Smooth muscle cell (in vitro differentiated cells): ENCODE measurements around the gene MMP14. TPM values are rescaled to one million over a fixed set of nuclear protein-coding genes. Genes with fewer than 3 reads are reported as not detected.

ENCODE experiments used
- DNase-seq: peaks from one replicate; lab custom pipeline; 2025; ENCODE audit not compliant: unreplicated experiment; lab: John Stamatoyannopoulos, UW
- H2AFZ ChIP-seq: fragments of 200-600 bp; sonication (generic); 2 replicates; pipeline ENCODE4 v1.6.0; 2016; ENCODE audit warnings: antibody characterized with exemption, low read depth, mild to moderate bottlenecking
- H3F3A ChIP-seq: fragments of 200-600 bp; sonication (generic); 2 replicates; pipeline ENCODE4 v1.6.0; 2017; ENCODE audit warnings: antibody characterized with exemption, low read depth
- H3K27ac ChIP-seq: fragments of 200-600 bp; sonication (generic); 2 replicates; pipeline ENCODE4 v1.5.1; 2016; ENCODE audit warnings: low read depth, mild to moderate bottlenecking
- H3K27me3 ChIP-seq: fragments of 200-600 bp; sonication (generic); 2 replicates; pipeline ENCODE4 v1.6.1; 2016; ENCODE audit warnings: low read depth, mild to moderate bottlenecking
- H3K36me3 ChIP-seq: fragments of 200-600 bp; sonication (generic); 2 replicates; pipeline ENCODE4 v1.5.1; 2016; ENCODE audit warnings: low read depth
- H3K4me1 ChIP-seq: fragments of 200-600 bp; sonication (generic); 2 replicates; pipeline ENCODE4 v1.5.1; 2016; ENCODE audit warnings: low read depth
- H3K4me2 ChIP-seq: fragments of 200-600 bp; sonication (generic); 2 replicates; pipeline ENCODE4 v1.6.0; 2016; ENCODE audit warnings: mild to moderate bottlenecking
- H3K4me3 ChIP-seq: fragments of 200-600 bp; sonication (generic); 2 replicates; pipeline ENCODE4 v1.5.1; 2016; ENCODE audit warnings: mild to moderate bottlenecking
- H3K79me2 ChIP-seq: fragments of 200-600 bp; sonication (generic); 2 replicates; pipeline ENCODE4 v1.6.0; 2016; ENCODE audit warnings: low read depth, mild to moderate bottlenecking
- H3K9ac ChIP-seq: fragments of 200-600 bp; sonication (generic); 2 replicates; pipeline ENCODE4 v1.6.0; 2016; ENCODE audit warnings: low read depth
- H3K9me3 ChIP-seq: fragments of 200-600 bp; sonication (generic); replicated peaks from 2 replicates; pipeline ENCODE4 v1.5.1; 2016; ENCODE audit warnings: low read depth
- H4K20me1 ChIP-seq: fragments of 200-600 bp; sonication (generic); 2 replicates; pipeline ENCODE4 v1.6.0; 2016; ENCODE audit warnings: low read depth
- CTCF ChIP-seq: fragments of 200-600 bp; sonication (generic); IDR thresholded peaks from 2 replicates; pipeline ENCODE4 v1.5.1; 2017; ENCODE audit warnings: borderline replicate concordance, mild to moderate bottlenecking, antibody characterized with exemption; ENCODE audit not compliant: insufficient read depth, poor library complexity, severe bottlenecking
- WGBS: methylation state at CpG from one replicate; pipeline ENCODE4 v1.1.7; 2016; ENCODE audit warnings: low lambda C conversion rate; 5-methylcytosine and 5-hydroxymethylcytosine counted together
- polyA plus RNA-seq: library from polyadenylated mRNA; unstranded; fragments of >200 nt; fragmentation: Nextera tagmentation; extraction: Ambion mirVana; gene quantifications from 2 replicates; pipeline ENCODE4 v1.2.1, GENCODE V29; 2016
- total RNA-seq: library from RNA; depleted of rRNA; stranded (reverse); fragments of >200 nt; gene quantifications from 2 replicates; pipeline ENCODE4 v1.2.3, GENCODE V29; 2014

The MMP14 gene
- total and polyA plus RNA-seq, 2 experiments from 2014 or later, result 58.1 to 444 TPM

- no peaks in the 10 kb centered on the region for H3K79me2 ChIP-seq
- 92% methylated on average over 11 of the region's 11 CpGs for WGBS
- H3F3A ChIP-seq, result peaks cover 10% of the 10 kb centered on the region
- no peak overlapping the region for H3K9ac ChIP-seq
- H3K4me2 ChIP-seq, result no peak overlapping the region
- H3K27ac ChIP-seq, result no peak overlapping the region
- H3K27me3 ChIP-seq, result no peaks in the 10 kb centered on the region
- no peak for DNase-seq
- no peaks in the 10 kb centered on the region for H3K36me3 ChIP-seq
- no peak overlapping the region for H3K4me3 ChIP-seq
- no peak for TF ChIP-seq CTCF
- peaks cover 21% of the 10 kb centered on the region for H3K4me1 ChIP-seq
- H4K20me1 ChIP-seq, result no peaks in the 10 kb centered on the region
- H2AFZ ChIP-seq, result no peak overlapping the region
- no peaks in the 10 kb centered on the region for H3K9me3 ChIP-seq
These were observed 48.5 kb downstream of the MMP14 start for GRCh38 chr14:22884738-22885523.

- peak overlapping the region; percentile 89 for H3K4me2 ChIP-seq
- H3F3A ChIP-seq, result peaks cover 10% of the 10 kb centered on the region
- no peak overlapping the region for H3K27ac ChIP-seq
- no peaks in the 10 kb centered on the region for H3K9me3 ChIP-seq
- no peak overlapping the region for H2AFZ ChIP-seq
- H3K4me1 ChIP-seq, result peaks cover 21% of the 10 kb centered on the region
- no peak for TF ChIP-seq CTCF
- H4K20me1 ChIP-seq, result no peaks in the 10 kb centered on the region
- no peak for DNase-seq
- 94% methylated on average over 21 of the region's 21 CpGs for WGBS
- no peaks in the 10 kb centered on the region for H3K27me3 ChIP-seq
- no peaks in the 10 kb centered on the region for H3K36me3 ChIP-seq
- no peak overlapping the region for H3K9ac ChIP-seq
- no peak overlapping the region for H3K4me3 ChIP-seq
- H3K79me2 ChIP-seq, result no peaks in the 10 kb centered on the region
These were observed 49.6 kb downstream of the MMP14 start for GRCh38 chr14:22885975-22886374.

- H2AFZ ChIP-seq, result peak overlapping the region; percentile 86
- no peaks in the 10 kb centered on the region for H3K9me3 ChIP-seq
- H4K20me1 ChIP-seq, result no peaks in the 10 kb centered on the region
- H3K79me2 ChIP-seq, result no peaks in the 10 kb centered on the region
- peak overlapping the region; percentile 60 for H3K4me3 ChIP-seq
- H3K4me2 ChIP-seq, result peak overlapping the region; percentile 89
- TF ChIP-seq CTCF, result no peak
- peak overlapping the region; percentile 51 for H3K27ac ChIP-seq
- H3K9ac ChIP-seq, result peak overlapping the region; percentile 49
- H3K27me3 ChIP-seq, result no peaks in the 10 kb centered on the region
- 6% methylated on average over 56 of the region's 77 CpGs for WGBS
- peak; percentile 34 for DNase-seq
- H3F3A ChIP-seq, result peaks cover 10% of the 10 kb centered on the region
- peaks cover 21% of the 10 kb centered on the region for H3K4me1 ChIP-seq
- H3K36me3 ChIP-seq, result no peaks in the 10 kb centered on the region
These were observed 50.3 kb downstream of the MMP14 start for GRCh38 chr14:22886500-22887259.
